Stimulated activated naive CD8-positive, alpha-beta T cell treated with anti-CD3 and anti-CD28 coated beads, Interleukin-15, Interleukin-2, amounts not matched to agents 100 U/mL and 50 U/mL, for 24 hours (primary cell): ENCODE results near the gene PPHLN1.

Experiments used
- ATAC-seq: fragments of 150-1000 bp; cut with Tn5 transposase; one replicate; pipeline ENCODE4 v1.10.0; 2021
- DNase-seq: peaks from one replicate; pipeline ENCODE4 v3.0.0; 2021

Gene PPHLN1

GRCh38 chr12:42482041-42482747, 156.2 kb downstream of the PPHLN1 start:
- no peak for DNase-seq
- ATAC-seq, result no peak

DNA sequence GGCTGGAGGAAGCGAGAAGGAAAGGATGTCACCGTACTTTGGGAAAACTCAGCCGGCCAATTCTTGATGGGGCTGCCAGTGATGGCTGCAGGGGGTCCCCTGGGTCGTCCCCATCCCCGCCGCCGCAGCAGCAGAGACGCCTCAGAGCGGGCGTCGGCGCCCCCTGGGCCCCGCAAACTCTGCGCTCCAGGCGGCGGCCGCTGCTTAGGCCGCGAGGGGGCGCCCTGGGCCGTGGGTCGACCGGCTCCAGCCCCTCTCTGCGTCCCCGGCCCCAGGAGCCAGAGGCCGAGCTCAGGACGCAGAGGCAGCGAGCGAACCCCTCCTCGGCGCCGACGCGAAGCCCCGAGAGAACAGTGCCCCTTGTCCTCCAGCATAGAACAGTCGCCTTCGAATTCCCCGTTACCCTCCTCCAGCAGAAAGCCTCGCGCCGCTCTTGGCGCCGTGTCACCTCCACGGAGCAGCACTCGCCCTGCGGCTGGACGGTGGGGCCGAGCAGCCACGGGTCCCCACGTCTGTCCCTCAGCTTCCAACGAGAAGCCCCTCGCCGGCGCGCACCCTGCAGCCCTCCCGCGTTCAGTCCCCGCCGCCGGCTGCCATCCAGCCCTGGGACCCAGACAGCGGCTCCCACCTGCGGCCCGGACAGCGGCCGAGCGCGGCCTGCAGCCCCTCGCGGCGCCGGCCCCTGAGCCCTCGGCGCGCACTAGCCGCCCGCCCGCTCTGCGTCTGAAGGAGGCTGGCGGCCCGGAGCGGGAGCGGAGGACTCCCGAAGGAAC, 157.0 kb downstream of the PPHLN1 start:
- DNase-seq (peak; percentile 81), ATAC-seq (peak; percentile 90)

DNA sequence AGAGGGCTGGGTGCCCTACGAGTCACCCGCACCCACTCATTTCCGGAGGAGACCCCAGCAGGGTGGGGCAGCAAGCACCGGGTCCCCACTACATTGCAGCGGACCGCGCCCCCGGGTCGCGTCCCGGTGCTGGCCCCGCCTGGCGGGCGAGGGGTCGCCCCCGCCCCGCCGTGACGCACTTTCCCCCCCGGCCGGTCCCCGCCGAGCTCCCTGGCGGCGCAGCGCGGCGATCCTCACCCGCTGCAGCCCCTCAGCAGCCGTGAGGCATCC, 157.5 kb downstream of the PPHLN1 start:
- ATAC-seq, result peak; percentile 37
- peak; percentile 59 for DNase-seq

GRCh38 chr12:42484996-42485395, 159.0 kb downstream of the PPHLN1 start:
- no peak for DNase-seq
- ATAC-seq, result no peak

GRCh38 chr12:42485823-42486222, 159.9 kb downstream of the PPHLN1 start:
- ATAC-seq (no peak), DNase-seq (no peak)

- no peak for ATAC-seq
- no peak for DNase-seq
These were observed 160.4 kb downstream of the PPHLN1 start for GRCh38 chr12:42486407-42486806.

- no peak for DNase-seq
- ATAC-seq, result no peak
These were observed 164.4 kb downstream of the PPHLN1 start for GRCh38 chr12:42490261-42490842.
